T-helper 1 cell treated with Interleukin-12 subunit alpha and Interleukin-12 subunit beta and Interleukin-4 antibody, amounts not matched to agents 30 ng/mL and 1 ng/mL, for 36 hours (primary cell): ENCODE data around the gene ABR. TPM values are rescaled to one million over a fixed set of nuclear protein-coding genes. Genes with fewer than 3 reads are reported as not detected.
"Not testable (repeated sequence)": the region's sequence is repeated elsewhere in the genome, so short reads cannot be mapped to it uniquely, and the experiment has no call there.

Experiments
- intact Hi-C: fragments of 100-400 bp; cut with micrococcal nuclease; formaldehyde crosslinking; loops from one replicate; pipeline ENCODE4 v1.15.1; 2024
- total RNA-seq: library from RNA; stranded (reverse); gene quantifications from 2 replicates; pipeline ENCODE4 v1.2.3, GENCODE V29; 2022

The ABR gene
- total RNA-seq, 1 donor from 2014 or later = 139 TPM

DNA sequence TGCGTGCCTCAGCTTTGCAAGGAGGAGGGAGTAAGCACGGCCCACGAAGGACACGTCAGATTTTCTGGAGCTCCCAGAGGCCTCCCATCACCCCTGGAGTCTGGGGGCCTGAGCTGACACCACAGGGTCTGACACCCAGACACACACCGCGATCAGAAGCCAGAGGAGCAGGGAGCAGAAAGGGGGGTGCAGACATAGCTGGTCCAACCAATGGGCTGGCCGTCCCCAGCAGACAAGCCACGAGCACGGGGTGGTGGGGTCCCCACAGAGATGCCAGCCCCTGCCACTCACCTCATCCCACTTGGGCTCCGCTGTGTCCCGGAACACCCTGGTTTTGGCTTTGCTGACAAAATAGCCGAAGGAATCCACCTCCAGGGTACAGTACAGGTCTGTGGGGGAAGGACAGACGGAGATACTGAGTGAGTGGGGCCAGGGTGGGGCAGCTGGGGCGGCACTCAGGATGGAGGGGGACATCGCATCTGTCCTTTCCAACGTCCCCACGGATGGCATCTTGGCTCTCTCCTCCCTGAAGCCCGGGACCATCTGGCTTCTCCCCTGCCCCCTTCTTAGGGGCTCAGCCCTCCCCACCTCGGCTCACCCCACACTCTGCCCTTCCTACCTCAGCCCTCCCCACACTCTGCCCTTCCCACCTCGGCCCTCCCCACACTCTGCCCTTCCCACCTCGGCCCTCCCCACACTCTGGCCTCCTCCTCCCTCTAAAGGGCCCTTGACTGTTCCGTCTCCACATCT is 129.4 kb downstream of the ABR start:
- intact Hi-C loops = no loop called here

GRCh38 chr17:1049446-1050225 is 130.1 kb downstream of the ABR start:
- intact Hi-C loops = no loop called here

GRCh38 chr17:1048516-1049115 is 131.2 kb downstream of the ABR start:
- intact Hi-C loops = not testable (repeated sequence)

- intact Hi-C loops = no loop called here
Measured at GRCh38 chr17:1047879-1048470, 131.8 kb downstream of the ABR start.

DNA sequence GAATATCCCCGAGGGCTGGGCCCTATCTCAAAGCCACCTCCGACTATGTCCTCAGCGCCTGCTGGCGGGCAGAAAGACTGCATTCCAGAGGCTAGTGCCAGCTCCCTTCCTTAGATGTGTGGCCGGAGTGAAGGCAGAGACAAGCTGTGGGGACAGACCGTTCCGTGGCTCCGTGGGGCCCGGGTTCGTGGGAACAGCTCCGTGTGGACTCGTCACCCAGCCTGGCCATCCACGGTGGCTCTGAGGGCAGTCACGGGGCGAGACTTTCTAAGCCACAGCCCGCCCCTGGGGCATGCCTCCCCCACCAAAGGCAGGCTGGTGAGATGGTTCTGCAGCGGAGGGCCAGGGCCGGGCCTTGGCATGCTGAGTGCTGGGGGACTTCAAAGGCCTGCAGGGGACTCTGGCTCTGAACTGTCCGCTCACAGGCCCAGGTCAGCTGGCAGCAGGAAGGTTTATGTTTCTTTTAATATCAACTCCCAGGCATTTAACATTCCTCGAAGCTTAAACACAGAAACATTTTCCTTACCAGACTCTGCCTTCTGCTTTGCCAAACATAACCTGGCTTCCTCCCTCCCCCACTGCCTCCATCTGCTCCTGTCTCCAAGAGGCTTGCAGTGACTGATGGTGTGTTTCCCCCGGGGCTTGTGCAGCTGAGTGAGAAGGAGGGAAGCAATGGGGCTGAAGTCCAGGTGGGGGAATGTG is 132.5 kb downstream of the ABR start:
- intact Hi-C loops = no loop called here

- intact Hi-C loops = no loop called here
Measured at GRCh38 chr17:1045456-1045855, 134.3 kb downstream of the ABR start.

DNA sequence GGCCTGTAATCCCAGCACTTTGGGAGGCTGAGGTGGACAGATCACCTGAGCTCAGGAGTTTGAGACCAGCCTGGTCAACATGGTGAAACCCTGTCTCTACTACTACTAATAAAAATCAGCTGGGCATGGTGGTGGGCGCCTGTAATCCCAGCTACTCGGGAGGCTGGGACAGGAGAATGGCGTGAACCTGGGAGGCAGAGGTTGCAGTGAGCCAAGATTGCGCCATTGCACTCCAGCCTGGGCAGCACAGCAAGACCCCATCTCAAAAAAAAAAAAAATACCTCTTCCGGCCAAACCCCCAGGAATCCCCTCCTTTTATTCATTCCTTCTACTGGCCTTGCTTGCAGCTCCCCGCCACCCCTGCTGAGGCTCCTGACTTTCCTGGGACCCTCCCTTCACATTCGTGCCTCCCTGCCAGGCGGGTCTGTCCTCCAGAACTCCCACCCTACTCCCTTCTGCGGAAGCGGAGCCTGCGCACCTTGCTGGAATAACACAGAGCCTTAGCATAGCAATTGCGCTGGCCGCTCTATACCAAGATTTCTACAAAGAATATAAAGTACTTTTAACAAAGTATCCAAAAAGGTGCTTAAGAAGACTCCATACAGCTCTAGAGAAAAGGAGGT is 135.3 kb downstream of the ABR start:
- intact Hi-C loops = not testable (repeated sequence)

- intact Hi-C loops = no loop called here
Measured at GRCh38 chr17:1043601-1044251, 136.1 kb downstream of the ABR start.

GRCh38 chr17:1042486-1042885 is 137.3 kb downstream of the ABR start:
- intact Hi-C loops = no loop called here

GRCh38 chr17:1041746-1042145 is 138.0 kb downstream of the ABR start:
- intact Hi-C loops = no loop called here

GRCh38 chr17:1040216-1040600 is 139.6 kb downstream of the ABR start:
- intact Hi-C loops = no loop called here

DNA sequence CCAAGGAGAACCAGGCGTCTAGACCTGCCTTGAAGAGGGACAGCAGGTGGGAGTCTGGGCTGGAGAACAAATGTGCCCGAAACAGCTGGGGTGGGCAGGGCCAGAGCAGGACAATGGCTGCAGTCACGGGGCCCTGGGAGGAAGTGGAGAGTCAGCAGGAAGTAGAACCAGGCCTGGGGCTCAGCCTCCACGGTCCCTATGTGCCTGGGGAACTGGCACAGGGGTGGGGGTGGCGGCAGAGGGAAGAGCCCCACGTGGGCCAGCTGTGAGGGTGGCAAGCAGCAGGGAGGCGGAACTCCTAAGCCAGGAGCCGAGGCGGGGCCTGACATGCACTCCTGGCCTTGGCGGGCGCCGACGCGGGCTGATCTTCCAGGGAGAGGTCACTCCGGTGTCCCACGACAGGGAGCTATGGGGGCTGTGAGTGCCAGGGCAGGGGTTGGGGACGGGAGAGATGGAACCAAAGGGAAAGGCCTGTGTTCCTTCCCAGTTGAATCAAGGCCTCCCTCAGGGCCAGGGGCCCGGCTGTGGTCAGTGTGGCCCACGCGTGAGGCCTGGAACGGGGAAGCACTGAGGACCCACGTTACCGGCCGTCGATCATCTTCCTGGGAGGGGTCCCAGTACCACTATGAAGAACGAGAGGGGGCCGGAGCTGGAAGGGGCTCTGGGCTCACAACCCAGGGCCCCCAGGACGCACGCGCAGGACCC is 140.1 kb downstream of the ABR start:
- intact Hi-C loops = no loop called here

GRCh38 chr17:1039123-1039507 is 140.7 kb downstream of the ABR start:
- intact Hi-C loops = no loop called here

GRCh38 chr17:1038459-1039122 is 141.2 kb downstream of the ABR start:
- intact Hi-C loops = no loop called here

DNA sequence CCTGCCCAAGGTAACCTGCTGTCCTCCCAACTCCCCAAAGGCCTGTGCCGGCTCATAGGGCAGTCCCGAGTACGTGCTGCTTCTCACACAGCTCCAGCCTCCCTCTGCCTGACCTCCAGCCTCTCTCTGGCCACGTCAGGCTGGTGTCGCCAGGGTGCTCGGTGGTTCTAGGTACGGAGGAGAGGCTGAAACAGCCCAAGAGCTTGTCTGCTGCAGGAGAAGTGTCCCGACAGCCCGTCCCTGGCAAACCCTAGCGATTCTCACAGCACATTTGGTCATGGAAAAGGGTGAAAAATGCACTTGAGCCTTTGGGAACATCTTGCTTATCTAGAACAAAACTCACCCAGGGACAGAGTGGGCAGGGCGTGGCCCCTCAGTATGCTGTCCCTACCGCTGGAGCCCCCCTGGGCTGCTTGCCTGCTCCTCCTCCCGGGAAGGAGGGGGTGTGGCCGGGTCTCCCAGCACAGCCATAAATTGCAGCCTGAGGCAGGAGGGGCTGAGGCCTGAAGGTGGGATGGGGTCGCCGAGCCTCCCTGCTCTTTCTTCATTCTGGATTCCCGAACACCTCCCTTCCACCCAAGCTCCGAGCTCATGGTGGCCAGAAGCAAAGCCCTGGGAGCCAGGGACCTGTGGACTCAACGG is 142.4 kb downstream of the ABR start:
- intact Hi-C loops = no loop called here

DNA sequence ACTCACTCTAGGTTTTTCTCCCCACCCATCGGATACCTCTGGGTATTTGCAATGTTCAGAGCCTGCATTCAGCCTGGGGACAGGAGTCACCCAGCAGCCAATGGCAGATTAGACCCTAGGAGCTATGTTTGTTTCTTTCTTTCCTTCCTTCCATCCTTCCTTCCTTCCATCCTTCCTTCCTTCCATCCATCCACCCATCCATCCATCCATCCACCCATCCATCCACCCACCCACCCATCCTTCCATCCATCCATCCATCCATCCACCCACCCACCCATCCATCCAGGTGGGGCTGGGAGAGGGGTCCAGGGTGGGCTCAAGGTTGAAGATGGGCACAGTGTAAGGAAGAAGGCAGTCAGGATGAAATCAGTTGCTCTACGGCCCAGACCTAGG is 142.9 kb downstream of the ABR start:
- intact Hi-C loops = no loop called here

DNA sequence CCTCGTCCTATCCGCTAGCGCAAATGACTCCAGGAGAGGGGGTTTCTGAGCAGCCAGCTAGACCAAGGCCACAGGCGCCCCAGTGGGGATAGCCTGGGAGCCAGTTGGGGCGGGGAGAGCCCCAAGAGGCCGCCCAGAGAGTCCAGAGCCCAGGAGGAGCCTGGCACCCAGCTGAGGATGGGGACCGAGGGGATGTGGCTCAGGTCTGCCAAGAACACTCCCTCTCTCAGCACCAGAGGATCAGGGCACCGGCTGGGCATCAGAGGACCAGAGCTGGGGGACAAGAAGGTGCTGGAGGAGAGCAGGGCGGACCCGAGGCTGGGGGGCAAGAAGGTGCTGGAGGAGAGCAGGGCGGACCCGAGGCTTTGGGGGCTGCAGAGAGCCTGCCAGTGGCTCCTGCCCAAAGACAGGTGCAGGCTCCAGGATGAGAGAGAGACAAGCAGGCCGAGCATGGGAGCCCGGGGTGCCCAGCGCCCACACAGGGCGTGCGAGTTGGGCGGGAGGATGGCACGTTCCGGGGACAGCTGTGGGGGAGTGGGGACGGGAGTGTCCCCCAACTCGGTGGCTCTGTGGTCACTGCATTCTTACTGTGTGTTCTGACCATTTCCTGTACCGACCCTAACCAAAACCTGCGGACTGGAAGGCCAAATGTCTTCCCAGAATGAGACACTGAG is 143.5 kb downstream of the ABR start:
- intact Hi-C loops = no loop called here

GRCh38 chr17:1035546-1036170 is 144.1 kb downstream of the ABR start:
- intact Hi-C loops = no loop called here
